ENCODE results near the gene ZDHHC1.
A peak's percentile ranks its signal among the peaks of the same experiment; 100 is the strongest.
"Not testable (repeated sequence)": the region's sequence is repeated elsewhere in the genome, so short reads cannot be mapped to it uniquely, and the experiment has no call there.

The ZDHHC1 gene

DNA sequence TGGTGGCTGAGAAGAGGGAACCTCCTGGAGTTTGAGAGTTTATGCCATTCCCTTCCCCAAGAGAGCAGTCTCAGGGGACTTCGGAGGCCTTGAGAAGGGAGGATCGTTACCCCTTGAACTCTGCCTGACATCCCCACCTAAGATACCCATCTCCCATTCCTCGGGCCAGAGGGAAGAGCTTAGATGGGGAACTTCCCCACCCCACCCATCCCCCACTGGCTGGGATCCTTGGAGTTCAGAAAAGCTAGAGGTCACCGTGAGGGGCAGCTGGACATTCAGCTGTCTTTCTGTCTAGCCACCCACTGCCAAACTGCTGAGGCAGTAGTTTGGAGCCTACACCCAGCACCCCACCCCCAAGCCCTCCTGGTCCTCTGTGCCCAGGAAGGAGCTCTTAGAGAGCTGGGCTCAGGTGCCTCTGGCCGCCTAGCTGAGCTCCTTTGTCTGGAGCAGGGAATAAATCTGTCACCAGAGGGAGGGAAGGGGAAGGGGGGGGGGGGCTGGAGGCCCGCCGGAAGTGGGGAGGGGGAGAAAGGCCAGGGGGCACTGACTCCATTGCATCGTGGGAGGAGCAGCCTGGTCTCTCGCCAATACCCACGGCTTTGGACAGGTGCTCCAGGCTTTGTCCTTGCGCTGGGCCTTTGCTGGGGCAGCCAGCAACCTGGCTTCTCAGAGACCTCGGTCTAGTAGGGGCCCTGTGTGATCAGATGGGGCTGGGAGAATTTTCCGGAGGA lies 15.7 kb upstream of the ZDHHC1 start:
- no peak for DNase-seq (ENCODE audit: extremely low read depth in 1 of 2, low read depth in 1 of 2)

DNA sequence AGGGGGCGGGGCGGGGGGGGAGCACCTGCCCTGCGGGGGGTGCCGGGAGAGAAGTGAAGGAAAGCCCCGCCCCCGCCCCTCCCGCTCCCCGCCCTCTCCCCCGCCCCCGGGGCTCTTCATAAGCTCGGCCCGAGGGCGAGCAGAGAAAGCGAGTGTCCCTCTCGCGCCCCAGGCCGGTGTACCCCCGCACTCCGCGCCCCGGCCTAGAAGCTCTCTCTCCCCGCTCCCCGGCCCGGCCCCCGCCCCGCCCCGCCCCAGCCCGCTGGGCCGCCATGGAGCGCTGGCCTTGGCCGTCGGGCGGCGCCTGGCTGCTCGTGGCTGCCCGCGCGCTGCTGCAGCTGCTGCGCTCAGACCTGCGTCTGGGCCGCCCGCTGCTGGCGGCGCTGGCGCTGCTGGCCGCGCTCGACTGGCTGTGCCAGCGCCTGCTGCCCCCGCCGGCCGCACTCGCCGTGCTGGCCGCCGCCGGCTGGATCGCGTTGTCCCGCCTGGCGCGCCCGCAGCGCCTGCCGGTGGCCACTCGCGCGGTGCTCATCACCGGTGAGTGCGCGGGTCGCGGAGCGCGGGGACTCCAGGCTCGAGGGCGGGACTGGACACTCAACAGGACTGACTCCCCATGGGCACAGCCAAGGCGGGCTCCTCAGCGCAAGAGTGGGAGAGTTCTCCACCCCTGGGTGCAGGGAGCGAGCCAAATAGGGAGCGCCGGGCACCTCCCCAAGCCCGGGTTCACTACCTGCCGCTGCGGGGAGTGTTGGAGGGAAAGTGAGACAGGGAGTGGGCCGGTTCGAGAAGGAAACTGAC lies 14.9 kb upstream of the ZDHHC1 start, which contains the start of gene HSD11B2:
HSD11B2 (plus strand) TSS at position 145 of the 798 bp plus-strand sequence; CDS start at position 273, 128 bp downstream.
- DNase-seq (ENCODE audit: extremely low read depth in 1 of 2, low read depth in 1 of 2), result no peak

DNA sequence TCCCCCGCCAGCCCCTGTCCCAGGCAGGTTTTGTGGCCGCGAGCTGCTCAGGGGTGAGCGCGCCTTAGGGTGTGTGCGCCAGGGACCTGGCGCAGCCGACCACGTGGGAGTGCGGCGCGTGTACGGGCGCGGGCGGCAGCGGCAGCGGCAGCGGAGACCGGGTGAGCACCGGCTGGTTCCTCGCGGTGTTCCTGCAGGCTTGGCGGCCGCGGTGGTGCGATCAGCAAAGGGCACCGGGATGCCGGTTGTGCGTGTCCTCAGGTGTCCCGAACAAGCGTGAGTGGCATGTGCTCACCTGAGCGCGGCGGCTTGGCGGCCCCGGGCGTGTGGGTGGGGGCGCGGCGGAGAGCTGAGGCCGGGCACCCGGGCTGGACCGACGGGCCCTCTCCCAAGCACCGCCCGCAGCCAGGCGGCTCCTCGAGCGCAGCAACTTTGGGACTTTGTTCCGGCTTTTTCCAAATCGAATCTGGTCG lies 14.3 kb upstream of the ZDHHC1 start:
- DNase-seq (ENCODE audit: extremely low read depth in 1 of 2, low read depth in 1 of 2), result no peak

DNA sequence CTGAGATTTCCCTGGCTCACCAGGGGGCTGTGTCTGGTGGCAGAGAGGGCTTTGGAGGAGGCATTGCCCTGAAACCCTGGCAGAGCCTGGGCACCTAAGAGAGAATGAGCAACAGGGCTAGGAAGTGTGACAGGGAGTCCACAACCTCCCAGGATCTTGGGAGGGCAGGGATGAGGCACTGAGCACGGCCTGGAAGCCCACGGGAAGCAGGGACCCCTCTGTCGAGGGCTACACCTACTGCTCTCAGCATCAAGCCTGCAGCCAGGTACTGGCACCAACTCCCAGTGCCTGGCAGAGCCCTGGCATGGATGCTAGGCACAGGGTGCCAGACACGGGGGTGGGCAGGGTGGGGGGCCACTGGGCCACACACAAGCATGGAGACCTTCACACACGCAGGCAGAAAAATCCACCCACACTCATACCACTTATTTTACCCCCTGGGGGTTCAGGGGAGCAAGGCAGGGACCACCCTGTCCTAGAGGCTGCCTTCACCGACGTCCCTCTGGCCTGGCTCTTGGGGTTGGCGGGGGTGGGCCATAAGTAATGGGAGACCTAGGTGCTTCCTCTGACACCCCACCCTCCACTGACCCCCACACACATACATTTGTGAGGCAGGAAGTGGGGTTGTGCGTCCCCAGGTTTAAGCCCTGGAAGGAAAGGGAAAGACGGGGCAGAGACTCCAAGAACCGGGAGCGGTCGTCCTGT lies 13.7 kb upstream of the ZDHHC1 start:
- no peak for DNase-seq (ENCODE audit: extremely low read depth in 1 of 2, low read depth in 1 of 2)

DNA sequence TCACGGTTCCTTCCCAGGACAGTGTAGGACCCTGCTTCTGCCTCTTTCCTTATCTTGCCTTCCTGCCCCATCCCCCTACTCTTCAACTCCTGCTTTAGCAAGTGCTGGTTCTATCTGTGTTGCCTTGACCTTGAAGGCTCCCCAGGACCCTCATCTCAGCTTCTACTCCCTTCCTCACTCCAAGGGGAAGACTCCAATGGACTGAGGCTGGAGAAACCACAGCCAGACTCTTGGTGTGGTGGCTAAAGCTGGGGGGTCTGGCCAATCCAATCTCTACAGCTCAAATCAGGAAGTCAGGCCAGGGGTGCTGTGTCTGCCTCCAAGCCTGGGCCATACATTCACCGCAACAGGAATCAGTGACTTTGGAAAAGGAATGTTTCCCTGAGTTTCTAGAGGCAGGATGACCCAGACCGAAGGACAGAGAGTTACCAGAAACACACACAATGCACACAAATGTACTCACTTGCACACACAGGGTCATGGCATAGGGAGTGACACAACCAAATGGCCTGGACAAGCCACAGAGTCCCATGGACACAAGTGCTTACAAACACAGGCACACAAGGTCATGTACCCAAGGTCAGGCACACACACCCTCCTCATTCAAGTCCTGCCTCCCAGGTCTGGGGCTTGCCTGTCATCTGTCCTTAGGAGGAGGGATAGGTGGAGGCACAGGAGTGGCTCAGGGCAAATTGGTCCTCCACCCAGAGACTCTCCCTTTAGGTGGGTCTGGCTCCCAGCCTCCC lies 12.9 kb upstream of the ZDHHC1 start:
- DNase-seq (ENCODE audit: extremely low read depth in 1 of 2, low read depth in 1 of 2), result no peak

DNA sequence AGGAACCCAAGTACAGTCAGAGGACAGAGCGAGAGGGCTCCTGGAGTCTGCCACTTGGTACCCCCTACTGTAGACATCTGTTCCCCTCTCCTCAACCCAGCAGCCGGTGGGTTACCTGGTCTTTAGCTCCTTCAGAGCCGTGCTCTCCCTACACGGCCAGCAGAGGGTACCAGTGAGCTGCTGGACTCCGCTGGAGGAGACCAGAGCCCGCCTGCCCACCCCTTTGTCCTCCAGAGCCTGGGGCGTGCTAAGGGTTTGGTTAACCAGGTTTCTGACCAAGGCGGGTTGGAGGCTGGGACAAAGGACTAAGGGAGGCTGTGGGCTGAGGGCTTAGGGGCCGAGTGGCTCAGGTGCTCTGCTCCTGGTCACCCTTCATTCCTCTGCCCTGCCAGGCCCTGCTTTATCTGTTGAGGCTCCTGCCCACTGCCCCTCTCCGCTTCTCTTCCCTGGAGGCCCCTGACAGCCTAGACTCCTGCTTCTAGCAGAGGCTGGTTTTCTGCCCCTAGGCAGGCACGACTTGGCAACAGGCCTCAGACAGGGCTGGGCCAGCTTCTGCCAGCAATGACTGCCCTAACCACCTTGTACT lies 12.0 kb upstream of the ZDHHC1 start:
- DNase-seq (ENCODE audit: extremely low read depth in 1 of 2, low read depth in 1 of 2), result peak in 1 of 2 donors; percentile 50

DNA sequence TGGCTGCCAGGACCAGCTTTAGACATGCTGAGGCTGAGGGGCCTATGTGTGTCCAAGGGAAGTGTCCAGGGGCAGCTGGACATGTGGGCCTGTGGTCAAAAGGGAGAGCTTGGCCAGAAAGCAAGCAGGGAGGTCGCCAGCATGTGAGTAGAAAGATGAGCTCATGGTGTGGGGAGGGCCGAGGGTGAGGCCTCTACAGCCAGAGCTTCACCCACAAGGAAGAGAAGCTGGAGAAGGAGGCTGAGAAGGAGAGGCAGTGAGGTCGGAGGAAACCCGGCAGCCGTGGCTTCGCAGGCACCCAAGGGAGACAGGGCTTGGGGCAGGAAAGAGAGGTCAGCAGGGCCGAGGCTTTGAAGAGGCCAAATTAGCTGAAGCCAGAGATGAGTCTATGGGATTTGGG lies 10.7 kb upstream of the ZDHHC1 start:
- no peak for DNase-seq (ENCODE audit: extremely low read depth in 1 of 2, low read depth in 1 of 2)

DNA sequence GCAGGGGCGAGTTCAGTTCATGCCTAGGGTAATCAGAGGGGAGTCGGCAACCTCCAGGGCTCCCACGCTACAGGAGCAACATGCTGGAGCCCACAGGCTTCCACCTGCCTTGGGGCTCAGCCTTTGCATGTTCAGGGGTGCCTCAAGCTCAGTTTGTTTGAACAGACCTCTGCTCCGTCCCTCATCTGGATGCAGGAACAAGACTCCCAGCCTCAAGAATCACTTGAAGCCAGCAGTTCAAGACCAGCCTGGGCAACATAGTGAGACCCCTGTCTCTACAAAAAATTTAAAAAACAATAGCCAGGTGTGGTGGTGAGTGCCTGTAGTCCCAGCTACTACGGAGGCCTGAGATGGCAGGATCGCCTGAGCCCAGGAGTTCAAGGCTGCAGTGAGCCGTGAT lies 9.7 kb upstream of the ZDHHC1 start:
- no peak for DNase-seq (ENCODE audit: extremely low read depth in 1 of 2, low read depth in 1 of 2)

DNA sequence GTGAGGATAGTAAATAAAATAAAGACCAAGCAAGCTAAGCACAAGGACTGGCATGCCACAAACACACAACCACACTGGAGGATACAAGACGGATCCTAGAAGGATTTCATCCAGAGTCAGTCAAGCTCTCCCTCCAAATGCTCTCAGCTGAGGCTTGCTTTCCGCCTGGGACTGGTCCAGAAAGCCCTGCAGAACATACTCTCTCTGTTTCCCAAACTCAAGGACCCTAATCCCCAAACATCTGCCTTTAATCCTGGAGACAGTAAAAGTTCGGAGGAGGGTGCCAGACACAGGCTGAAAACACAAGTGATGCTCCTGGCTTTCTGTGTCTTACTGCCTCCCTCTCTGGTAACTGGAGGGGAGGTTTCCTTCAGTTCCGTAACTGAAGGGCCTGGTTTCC lies 9.3 kb upstream of the ZDHHC1 start:
- no peak for DNase-seq (ENCODE audit: extremely low read depth in 1 of 2, low read depth in 1 of 2)

DNA sequence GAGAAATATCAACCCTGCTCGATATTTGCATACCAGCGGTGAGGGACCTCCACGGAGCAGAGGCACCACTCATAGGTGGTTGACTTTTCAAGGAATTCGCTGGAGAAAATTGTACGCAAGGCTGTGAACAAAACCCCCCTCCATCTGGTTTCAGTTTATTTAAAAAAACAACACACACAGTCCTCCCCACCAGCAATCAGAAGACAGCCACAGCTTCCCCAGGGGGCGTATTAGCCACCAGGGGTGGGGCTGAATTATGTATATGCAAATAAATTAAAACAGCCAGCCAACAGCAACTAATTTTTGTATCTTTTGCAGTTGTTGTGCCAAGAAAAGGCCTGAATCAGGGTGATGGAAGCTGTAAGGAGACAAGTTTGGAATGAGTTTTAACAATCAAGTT lies 8.8 kb upstream of the ZDHHC1 start:
- DNase-seq (ENCODE audit: extremely low read depth in 1 of 2, low read depth in 1 of 2), result no peak

DNA sequence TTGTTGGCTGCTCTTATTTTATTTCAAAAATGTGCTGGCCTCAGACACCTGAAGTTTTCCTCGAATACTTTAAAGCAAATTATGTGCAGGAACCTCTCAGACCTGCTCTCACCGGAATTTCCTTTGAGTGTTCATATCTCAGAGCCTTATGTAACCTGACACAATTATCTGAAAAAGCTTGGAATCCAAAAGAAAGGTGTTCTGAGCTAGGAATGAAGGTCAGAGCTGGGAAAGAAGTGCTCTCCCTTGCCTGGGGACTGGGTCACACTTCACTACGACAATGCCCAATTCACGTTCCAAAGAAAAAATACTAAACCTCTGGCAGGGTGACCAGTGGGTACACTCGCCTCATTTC lies 8.0 kb upstream of the ZDHHC1 start:
- DNase-seq (ENCODE audit: extremely low read depth in 1 of 2, low read depth in 1 of 2), result no peak

DNA sequence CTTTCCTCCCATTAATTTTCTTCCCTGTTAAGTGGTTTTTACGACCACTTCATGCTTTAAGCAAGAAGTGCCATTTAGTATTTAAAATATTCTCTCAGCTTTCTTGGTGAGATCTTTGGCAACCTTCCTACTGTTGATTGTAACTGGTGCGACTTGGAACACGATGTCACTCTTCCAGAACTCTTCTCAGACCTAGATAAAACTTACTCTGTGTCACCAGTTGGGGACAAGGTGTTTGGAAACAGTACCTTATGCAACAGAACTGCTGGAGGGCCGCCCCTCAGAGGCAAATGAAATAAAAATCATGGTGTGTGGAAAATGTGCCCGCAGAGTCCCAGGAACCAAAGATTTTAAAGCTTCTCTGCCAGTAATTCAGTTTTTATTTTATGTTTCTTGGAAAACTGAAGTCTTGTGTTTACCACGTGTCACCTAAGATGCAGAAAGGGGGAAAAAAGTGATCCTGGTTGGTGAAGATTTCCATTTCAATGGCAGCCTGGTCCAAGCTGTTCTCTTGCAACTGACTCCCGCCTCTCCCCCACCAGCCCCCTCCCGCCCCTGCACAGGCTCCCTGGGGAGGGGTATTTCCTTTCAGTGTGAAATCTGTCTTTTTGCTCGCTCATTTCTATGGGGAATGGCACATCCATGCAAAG lies 7.5 kb upstream of the ZDHHC1 start:
- no peak for DNase-seq (ENCODE audit: extremely low read depth in 1 of 2, low read depth in 1 of 2)

DNA sequence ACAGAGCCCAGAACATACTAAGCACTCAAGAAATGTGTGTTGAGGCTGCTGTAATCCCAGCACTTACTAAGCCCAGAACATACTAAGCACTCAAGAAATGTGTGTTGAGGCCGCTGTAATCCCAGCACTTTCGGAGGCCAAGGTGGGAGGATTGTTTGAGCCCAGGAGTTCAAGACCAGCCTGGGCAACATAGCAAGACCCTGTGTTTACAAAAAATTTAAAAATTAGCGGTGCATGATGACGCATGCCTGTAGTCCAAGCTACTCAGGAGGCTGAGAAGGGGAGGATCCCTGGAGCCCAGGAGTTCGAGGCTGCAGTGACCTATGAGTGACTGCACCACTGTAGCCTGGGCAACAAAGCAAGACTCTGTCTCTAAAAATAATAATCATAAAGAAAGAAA lies 6.7 kb upstream of the ZDHHC1 start:
- DNase-seq (ENCODE audit: extremely low read depth in 1 of 2, low read depth in 1 of 2), result no peak

DNA sequence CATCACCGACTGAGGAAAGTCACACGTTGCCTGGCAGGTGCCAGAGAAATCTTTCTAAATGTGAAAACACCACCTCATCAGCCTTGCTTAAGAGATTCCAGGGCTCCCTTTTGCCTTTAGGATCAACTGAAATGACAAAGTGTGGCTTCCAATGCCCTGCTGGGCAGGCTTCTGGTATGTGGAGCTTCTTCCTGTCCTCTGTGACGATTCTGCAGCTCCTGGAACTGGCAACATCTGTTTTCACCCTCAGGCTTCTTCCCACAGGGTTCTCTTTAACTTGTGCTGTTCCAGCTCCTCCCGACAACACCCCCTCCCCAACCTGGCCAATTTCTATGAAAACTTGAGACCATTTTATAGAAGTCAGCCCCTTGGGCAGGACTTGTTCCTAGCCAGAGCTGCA lies 4.8 kb upstream of the ZDHHC1 start:
- DNase-seq (ENCODE audit: extremely low read depth in 1 of 2, low read depth in 1 of 2), result no peak

DNA sequence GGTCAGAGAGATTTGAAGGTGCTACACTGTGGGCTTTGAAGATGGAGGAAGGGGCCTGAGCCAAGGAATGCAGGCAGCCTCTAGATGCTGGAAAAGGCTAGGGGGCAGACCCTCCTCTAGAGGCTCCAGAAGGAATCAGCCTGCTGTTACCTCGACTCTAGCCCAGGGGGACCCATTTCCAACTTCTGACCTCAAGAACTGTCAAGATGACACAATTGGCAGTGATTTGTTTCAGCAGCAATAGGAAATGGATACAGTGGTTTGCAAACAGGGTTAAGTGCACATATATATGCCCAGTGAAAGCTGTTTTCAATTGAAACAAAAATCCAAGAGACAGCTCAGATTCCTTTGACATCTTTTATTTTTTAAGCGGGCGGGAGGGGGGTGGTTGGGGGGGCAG lies 3.7 kb upstream of the ZDHHC1 start:
- DNase-seq (ENCODE audit: extremely low read depth in 1 of 2, low read depth in 1 of 2), result no peak

DNA sequence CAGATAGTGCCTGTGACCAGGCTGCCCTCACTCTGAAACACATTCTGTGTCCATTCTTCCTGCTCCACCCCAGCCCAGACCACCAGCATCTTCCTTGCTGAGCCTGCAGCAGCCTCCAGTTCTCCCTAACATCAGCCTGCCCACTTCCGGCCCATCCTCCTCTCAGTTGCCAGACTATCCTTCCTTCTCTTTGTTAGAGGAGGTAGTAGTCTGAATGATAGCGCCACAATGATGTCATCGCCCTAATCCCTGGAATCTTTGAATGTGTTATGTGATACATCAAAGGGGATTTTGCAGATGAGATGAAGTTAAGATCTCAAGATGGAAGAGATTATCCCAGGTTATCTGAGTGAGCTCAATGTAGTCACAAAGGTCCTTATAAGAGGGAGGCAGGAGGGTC lies 3.2 kb upstream of the ZDHHC1 start:
- no peak for DNase-seq (ENCODE audit: extremely low read depth in 1 of 2, low read depth in 1 of 2)

DNA sequence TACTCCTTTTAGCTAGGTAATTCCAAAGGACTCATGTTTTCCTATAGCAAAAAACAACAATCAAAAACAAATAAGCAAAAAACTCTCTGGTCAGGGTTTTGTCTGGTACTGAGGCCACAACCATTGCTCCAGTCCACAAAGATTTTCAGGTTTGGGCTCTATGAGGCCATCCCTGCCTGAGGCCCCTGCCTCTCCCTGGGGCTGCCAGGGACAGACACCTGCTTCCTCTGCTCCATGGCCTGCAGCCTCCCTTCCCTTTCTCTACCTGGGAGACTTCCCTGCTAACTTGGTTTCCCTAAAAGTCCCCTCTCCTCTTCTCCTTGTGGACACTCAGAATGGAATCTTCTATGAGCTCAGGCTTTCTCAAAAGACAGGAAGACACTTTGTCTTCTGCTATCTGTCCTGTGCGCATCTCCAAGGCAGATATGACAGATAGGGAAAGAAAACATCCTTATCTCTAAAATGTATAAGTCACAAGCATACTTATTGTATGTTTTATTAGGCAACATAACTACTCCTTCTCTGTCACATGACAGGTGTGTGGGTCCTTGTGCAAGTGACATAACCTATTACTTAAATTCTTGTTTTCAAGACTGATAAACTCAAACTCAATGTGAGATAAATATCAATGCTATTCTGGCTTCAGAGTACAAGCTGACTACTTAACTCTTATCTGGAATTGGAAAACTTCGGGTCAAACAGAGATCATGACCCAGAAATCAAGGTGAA lies 1.2 kb upstream of the ZDHHC1 start:
- DNase-seq (ENCODE audit: extremely low read depth in 1 of 2, low read depth in 1 of 2), result no peak

DNA sequence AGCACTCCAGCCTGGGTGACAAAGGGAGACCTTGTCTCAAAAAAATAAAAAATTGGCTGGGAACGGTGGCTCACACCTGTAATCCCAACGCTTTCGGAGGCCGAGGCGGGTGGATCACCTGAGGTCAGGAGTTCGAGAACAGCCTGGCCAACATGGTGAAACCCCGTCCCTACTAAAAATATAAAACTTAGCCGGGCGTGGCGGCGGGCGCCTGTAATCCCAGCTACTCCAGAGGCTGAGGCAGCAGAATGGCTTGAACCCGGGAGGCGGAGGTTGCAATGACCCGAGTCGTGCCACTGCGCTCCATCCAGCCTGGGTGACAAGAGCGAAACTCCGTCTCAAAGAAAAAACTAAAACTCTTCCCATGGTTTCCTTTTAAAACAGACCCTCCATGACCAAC lies 856 bp downstream of the ZDHHC1 start:
- DNase-seq (ENCODE audit: extremely low read depth in 1 of 2, low read depth in 1 of 2), result not testable (repeated sequence)

Measured in stimulated activated CD8-positive, alpha-beta memory T cell treated with anti-CD3 and anti-CD28 coated beads, Interleukin-7, amount 100 ng/mL, for 48 hours (primary cell).